Activated CD4-positive, CD25-positive, alpha-beta regulatory T cell treated with anti-CD3 and anti-CD28 coated beads, Interleukin-2, amount 50 U/mL, for 72 hours (primary cell): ENCODE data around the gene ADA.
A peak's percentile ranks its signal among the peaks of the same experiment; 100 is the strongest.
"Not testable (repeated sequence)": the region's sequence is repeated elsewhere in the genome, so short reads cannot be mapped to it uniquely, and the experiment has no call there.

Experiments
- DNase-seq: peaks from one replicate; pipeline ENCODE4 v3.0.0; 2021

ADA gene

GRCh38 chr20:44678242-44678641 lies 26.7 kb upstream of the ADA start:
- no peak for DNase-seq

GRCh38 chr20:44672318-44672902 lies 20.9 kb upstream of the ADA start:
- DNase-seq: not testable (repeated sequence)

- peak; percentile 45 for DNase-seq
These were observed 20.0 kb upstream of the ADA start for GRCh38 chr20:44671541-44671940.

GRCh38 chr20:44670851-44671250 lies 19.4 kb upstream of the ADA start:
- DNase-seq: not testable (repeated sequence)

DNA sequence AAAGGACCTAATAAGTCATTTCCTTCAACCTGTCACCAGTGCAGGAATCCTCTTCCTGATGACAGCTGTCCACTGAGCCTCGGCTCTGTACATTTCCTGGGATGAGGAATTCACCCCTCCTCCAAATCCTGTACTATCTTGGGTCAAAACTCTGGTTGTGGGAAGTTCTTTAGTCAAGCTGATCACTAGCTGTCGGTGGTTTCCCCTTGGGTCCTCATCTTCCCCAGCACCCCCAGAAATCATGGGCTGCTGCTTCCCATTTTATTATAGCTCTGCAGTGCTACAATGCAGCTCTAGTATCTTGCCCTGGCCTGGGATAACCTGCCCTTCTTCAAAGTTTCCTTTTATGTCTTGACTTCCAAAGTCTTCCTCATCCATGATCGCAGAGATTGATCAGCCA lies 14.6 kb upstream of the ADA start:
- no peak for DNase-seq

DNA sequence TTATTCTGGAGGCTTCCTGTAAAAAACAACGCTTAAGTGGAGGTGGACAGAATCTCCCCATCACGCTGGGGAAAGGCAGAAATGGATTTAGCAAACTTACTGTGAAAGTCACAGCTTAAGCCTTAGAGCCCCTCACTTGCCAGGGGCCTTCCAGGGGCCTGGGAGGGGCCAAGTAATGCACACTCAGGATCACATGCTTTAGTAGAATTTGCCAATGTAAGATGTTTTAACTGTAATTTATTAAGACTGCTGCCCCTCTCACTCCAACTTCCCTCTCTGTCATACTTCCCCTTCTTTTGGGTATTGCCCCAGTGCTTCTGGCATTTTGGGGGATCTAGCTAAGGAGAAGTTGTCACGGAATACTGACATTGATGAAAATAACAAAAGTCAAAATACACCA lies 12.6 kb upstream of the ADA start:
- DNase-seq: no peak

- DNase-seq: no peak
These were observed 10.8 kb upstream of the ADA start for GRCh38 chr20:44662261-44662660.

DNA sequence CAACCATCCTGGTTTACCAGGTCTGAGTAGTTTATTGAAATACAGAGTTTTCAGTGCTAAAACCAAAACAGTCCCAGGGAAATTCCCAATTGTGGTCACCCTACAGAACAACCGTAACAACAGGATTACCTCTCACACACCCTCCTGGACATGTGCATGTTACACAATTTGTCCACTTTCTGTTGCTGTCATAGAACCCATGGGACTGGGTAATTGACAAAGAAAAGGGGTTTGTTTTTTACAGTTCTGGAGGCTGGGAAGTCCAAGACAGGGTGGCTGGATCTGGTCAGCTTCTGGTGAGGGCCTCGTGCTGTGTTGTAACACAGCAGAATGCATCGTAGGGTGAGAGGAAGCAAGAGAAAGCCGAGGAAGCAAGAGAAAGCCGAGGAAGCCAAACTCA lies 9.1 kb upstream of the ADA start:
- DNase-seq: no peak

DNA sequence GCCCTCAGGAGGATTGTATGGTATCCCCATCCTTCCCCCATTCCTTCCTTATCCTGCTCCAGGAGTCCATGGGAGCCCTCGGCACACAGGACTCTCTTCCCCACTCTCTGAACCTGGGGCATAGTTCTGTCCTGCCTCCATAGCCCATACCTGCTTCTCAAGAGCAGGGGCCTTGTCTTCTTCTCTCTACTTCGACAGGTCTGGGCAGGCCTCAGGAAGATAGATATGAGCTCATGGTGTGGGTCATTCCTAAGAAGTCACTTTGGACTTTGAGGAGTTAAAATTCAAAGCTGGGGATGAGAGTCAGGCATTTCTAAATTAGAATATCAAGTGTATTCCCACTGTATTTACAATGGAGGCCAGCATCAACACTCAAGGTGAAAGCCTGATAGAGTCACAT lies 8.4 kb upstream of the ADA start:
- DNase-seq: no peak

GRCh38 chr20:44658810-44659209 lies 7.3 kb upstream of the ADA start:
- DNase-seq: no peak

DNA sequence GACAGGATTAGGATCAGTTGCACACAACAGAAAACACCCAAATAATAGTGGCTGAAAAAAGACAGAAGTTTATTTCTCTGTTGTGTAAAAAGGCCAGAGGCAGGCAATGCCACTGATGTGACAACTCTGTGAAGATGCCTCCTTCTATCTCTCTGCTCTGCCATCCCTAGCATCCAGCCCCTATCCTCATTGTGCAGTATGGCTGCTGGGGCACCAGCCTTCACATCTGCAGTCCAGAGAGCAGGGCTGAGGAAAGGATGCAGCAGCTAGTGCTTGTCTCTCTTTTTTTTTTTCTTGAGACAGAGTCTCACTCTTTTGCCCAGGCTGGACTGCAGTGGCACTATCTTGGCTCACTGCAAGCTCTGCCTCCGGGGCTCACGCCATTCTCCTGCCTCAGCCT lies 6.4 kb upstream of the ADA start:
- DNase-seq: no peak

- no peak for DNase-seq
These were observed 4.9 kb upstream of the ADA start for GRCh38 chr20:44656448-44656847.

DNA sequence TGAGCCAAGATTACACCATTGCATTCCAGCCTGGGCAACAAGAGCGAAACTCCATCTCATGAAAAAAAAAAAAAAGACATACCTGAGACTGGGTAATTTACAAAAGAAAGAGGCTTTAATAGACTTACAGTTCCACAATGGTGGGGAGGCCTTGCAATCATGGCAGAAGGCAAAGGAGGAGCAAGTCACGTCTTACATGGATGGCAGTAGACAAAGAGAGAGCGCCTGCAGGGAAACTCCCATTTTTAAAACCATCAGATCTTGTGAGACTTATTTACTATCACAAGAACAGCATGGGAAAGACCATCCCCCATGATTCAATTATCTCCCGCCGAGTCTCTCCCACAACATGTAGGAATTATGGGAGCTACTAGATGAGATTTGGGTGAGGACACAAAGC lies 2.7 kb upstream of the ADA start:
- not testable (repeated sequence) for DNase-seq

DNA sequence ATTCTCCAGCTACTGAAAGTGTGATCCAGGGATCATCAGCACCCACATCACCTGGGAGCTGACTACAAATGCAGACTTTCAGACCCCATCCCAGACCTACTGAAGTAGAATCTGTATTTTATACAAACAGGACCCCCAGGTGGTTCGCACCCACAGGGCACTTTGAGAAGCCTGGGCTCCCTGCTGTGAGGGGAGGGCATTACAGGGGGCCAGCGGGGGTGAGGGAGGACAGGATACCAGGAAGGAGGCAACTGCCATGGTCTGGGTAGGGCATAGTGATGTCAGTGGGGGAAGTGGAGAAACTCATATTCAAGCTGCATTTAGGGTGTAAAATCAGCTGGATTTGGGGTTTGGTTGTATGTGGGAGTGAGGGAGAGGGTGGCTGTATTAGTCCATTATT lies 2.0 kb upstream of the ADA start:
- DNase-seq: no peak

GRCh38 chr20:44651434-44651683 lies 140 bp downstream of the ADA start:
- DNase-seq: no peak

DNA sequence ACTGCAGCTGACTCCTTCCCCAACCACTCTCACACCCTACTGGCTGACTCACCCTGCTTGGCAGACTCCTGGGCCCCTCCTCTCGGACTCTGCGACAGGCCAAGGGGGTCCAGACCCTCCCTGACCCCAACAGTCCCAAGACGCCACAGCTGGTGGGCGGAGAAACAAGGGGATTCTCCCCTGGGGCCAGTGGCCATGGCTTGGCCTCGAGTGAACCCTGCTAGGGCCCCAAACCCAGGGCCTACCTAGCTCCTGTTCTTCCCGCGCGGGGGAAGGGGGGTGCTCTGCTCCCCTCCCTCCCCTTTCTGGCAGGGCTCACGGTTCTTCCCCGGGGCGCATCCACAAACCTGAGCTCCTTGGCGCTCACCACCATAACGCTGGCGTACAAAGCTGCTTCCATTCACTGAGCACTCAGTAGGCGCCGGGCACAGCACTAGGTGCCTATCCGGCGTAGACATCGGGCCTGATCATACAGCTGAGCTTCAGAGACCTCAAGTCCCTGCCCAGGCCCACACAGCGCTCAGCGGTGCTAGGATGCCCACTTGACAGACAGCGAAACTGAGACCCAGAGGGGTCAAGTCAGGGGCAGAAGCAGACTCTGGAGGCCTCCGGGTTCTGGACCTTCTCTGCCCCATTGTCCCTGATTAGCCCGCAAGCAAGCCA lies 597 bp downstream of the ADA start:
- DNase-seq: peak; percentile 52

DNA sequence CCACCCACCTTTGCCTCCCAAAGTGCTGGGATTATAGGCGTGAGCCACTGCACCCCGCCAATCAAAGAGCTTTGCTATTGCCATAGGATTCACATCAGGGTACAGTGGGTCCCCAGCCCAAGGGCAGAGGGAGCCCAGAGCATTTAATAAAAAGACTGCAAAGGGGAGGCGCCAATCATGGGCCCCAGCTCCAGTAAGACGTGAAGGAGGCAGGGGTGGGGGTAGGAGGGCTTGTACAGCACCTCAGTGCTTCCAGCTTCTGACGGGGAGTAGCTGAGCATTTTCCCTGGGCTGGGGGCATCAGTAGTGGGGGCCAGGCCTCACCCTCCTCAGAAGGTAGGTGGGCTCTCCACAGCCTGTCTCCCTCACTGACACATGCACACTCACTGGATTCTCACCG lies 1.5 kb downstream of the ADA start:
- DNase-seq: no peak

GRCh38 chr20:44649126-44649525 lies 2.4 kb downstream of the ADA start:
- no peak for DNase-seq

DNA sequence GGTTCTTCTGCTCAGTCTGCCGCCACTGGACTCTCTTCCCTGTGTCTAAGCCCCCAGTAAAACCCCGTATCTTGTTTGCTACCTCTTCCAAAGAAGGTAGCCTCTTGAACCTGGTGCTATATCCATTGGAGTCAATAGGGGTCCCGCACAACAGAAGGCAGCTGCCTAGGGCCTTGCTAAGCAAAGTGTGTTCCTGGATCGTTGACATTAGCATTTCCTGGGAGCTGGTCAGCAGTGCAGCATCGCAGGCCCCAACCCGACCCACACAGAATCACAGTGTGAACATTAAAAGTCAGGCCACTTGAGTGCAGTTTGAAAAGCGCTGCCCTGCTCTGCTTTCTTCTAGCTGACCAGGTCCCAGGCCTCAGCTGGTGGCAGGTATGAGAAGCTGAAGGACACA lies 2.9 kb downstream of the ADA start:
- DNase-seq: no peak

- DNase-seq: no peak
These were observed 3.4 kb downstream of the ADA start for GRCh38 chr20:44648068-44648467.

GRCh38 chr20:44646641-44647274 lies 4.7 kb downstream of the ADA start:
- DNase-seq: no peak

- no peak for DNase-seq
These were observed 5.4 kb downstream of the ADA start for GRCh38 chr20:44646023-44646640.

- no peak for DNase-seq
These were observed 6.8 kb downstream of the ADA start for GRCh38 chr20:44644667-44645131.

DNA sequence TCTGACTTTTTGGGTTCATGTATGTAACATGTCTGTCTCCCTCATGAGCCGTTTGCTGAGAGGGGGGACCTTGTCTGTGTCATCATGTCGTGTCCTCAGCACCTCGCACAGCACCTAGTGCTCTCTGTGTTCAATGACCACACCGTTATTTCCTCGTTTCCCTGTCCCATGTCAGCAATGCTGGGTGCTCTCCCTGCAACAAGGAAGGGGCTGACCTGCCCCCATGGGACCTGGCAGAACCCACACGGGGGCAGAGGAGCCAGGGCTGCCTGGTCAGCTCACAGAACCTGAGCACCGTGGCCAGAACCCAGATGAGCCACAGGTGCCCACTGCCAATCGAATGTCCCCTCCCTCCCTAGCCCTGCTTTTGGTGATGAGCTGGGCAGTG lies 7.3 kb downstream of the ADA start:
- no peak for DNase-seq
